ENCODE results near the gene BICC1. TPM values are rescaled to one million over a fixed set of nuclear protein-coding genes. Genes with fewer than 3 reads are reported as not detected.

The BICC1 gene
- total and polyA plus RNA-seq, 2 of the 4 experiments (the other 2 are of a cell fraction) = 5.7 to 42.5 TPM

- Histone ChIP-seq H3K27ac (ENCODE audit: insufficient read depth, low read length) (no peak overlapping the region), H3K14ac (replicated peaks; ENCODE audit: low read depth, low read length) (no peak overlapping the region), H3K9me1 (ENCODE audit: insufficient read depth, low read length) (peaks cover 14% of the 10 kb centered on the region), H2AK5ac (ENCODE audit: low read depth, low read length) (no peak overlapping the region), H4K5ac (ENCODE audit: low read depth, low read length) (no peak overlapping the region), H2BK15ac (ENCODE audit: low read depth, low read length) (no peak overlapping the region), H4K91ac (ENCODE audit: insufficient read depth, low read depth, low read length) (no peak overlapping the region), H2AK9ac (replicated peaks; ENCODE audit: low read depth, low read length, poor library complexity) (no peak overlapping the region), H2BK20ac (ENCODE audit: low read depth, low read length) (no peak overlapping the region), H4K20me1 (ENCODE audit: insufficient read depth, low read length) (peaks cover 4% of the 10 kb centered on the region; the same call in 1 of the 2 replicates), H3K18ac (ENCODE audit: low read depth, low read length) (no peak overlapping the region), H3K4me3 (ENCODE audit: insufficient read depth, low read depth, low read length) (no peak overlapping the region), H2BK5ac (ENCODE audit: low read depth, low read length, poor library complexity, severe bottlenecking) (no peak overlapping the region), H3K9me3 (ENCODE audit: control insufficient read depth, insufficient read depth, low read length) (0 out of 2 replicates have a peak, but pooled peaks cover 2% of the 10 kb centered on the region), H3K9ac (ENCODE audit: low read depth, low read length) (no peak overlapping the region), H3K4me2 (ENCODE audit: low read depth, low read length) (no peak overlapping the region), H4K8ac (ENCODE audit: low read depth in 2 of 2, low read length in 2 of 2) (no peak overlapping the region), H3K4me1 (ENCODE audit: control insufficient read depth, insufficient read depth, low read length) (peaks cover 10% of the 10 kb centered on the region), H3K36me3 (ENCODE audit: control insufficient read depth, insufficient read depth, low read length) (no peaks in the 10 kb centered on the region), H3K27me3 (ENCODE audit: control insufficient read depth, insufficient read depth, low read length) (no peaks in the 10 kb centered on the region), H2AFZ (replicated peaks; ENCODE audit: low read length, poor library complexity) (no peak overlapping the region), H3K56ac (ENCODE audit: extremely low read depth, insufficient read depth, low read length) (no peak overlapping the region), H2BK120ac (ENCODE audit: low read depth, low read length) (no peak overlapping the region), H3K79me1 (ENCODE audit: low read depth in 1 of 2, low read length in 2 of 2) (peaks cover 39 to 45% of the 10 kb centered on the region in 2 experiments), H3K4ac (ENCODE audit: low read depth, low read length) (no peak overlapping the region), H3K23ac (ENCODE audit: low read depth, low read length) (no peak overlapping the region)
- CTCF ChIA-PET = no interaction called here
- in situ Hi-C loops (cut with MboI; ENCODE audit: low sequenced_read_pairs) (no loop called here), intact Hi-C loops (cut with micrococcal nuclease) (no loop called here), dilution Hi-C loops (cut with HindIII; ENCODE audit: low sequenced_read_pairs, unreplicated experiment) (no loop called here)
- POLR2A ChIA-PET (ENCODE audit: unreplicated experiment) = no interaction called here
- no TSS peak for BruUV-seq (replicated peaks)
- TF ChIP-seq SMC3 (IDR thresholded peaks at IDR 0.05; ENCODE audit: low read depth, low read length) (no peak), RFX5 (IDR thresholded peaks at IDR 0.05; ENCODE audit: low read depth, low read length) (no peak), CEBPB (IDR thresholded peaks at IDR 0.05; ENCODE audit: low read depth, low read length) (no peak), FOS (IDR thresholded peaks at IDR 0.05; ENCODE audit: low read depth, low read length) (no peak), MAZ (IDR thresholded peaks at IDR 0.05; ENCODE audit: borderline replicate concordance, low read depth, low read length) (no peak), CTCF (conservative IDR thresholded peaks at IDR 0.05; ENCODE audit: low read depth, low read length) (no peak), MXI1 (IDR thresholded peaks at IDR 0.05; ENCODE audit: borderline replicate concordance, low read depth, low read length) (no peak), ELK1 (IDR thresholded peaks at IDR 0.05; ENCODE audit: borderline replicate concordance, low read depth, low read length) (no peak)
- DNase-seq = no peak
- ATAC-seq (ENCODE audit: low read depth) = no peak
- 90% methylated on average over 2 of the region's 3 CpGs; no CpG with 5 or more reads in 1 of the 2 experiments for WGBS, 2 experiments (ENCODE audit: extremely low coverage in 2 of 2, insufficient read length in 1 of 2)
Measured at GRCh38 chr10:58697691-58698090, 185.0 kb downstream of the BICC1 start.

All from IMR-90 (cell line).